Activated CD8-positive, alpha-beta memory T cell treated with anti-CD3 and anti-CD28 coated beads for 48 hours (primary cell): ENCODE data around the gene RPGRIP1L.

Experiments used
- DNase-seq, 3 experiments: peaks; one replicate each; pipeline ENCODE4 v3.0.0-alpha.2; 2020; ENCODE audit warnings: low read depth in 2 of 3, low spot score in 2 of 3

RPGRIP1L gene

GRCh38 chr16:53559270-53559951 is 144.2 kb downstream of the RPGRIP1L start:
- DNase-seq = no peak

GRCh38 chr16:53558710-53559109 is 144.9 kb downstream of the RPGRIP1L start:
- no peak for DNase-seq

GRCh38 chr16:53556521-53556920 is 147.1 kb downstream of the RPGRIP1L start:
- DNase-seq = no peak

GRCh38 chr16:53549970-53550690 is 153.5 kb downstream of the RPGRIP1L start:
- DNase-seq = peak in 1 of 3 experiments; percentile 15
